OCI-M2 (cell line): Measurements from ENCODE around the gene EVPL.
"Not testable (repeated sequence)": the region's sequence is repeated elsewhere in the genome, so short reads cannot be mapped to it uniquely, and the experiment has no call there.

Experiments used
- DNase-seq: peaks from one replicate; lab custom pipeline; 2025; ENCODE audit not compliant: unreplicated experiment; lab: John Stamatoyannopoulos, UW

Gene EVPL

DNA sequence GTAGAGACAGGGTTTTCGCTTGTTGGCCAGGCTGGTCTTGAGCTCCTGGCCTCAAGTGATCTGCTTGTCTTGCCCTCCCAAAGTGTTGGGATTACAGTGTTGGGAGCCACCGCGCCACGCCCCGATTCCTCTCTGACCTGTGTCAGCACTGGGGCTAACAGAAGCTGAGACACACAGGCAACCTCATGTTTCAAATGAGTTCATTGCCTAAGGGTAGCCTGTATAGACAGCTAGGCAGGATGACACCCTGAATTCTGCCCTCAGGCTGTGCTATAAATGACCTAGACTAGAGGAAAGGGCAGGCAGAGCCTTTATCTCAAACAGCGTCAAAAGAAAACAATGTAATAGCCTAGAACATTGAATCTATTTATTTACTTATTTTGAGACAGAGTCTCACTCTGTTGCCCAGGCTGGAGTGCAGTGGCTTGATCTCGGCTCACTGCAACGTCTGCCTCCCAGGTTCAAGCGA, 28.7 kb downstream of the EVPL start:
- no peak for DNase-seq

GRCh38 chr17:75996665-75997590, 30.2 kb downstream of the EVPL start:
- DNase-seq: no peak

- no peak for DNase-seq
These were observed 31.7 kb downstream of the EVPL start for GRCh38 chr17:75995385-75995925.

GRCh38 chr17:75994802-75995370, 32.2 kb downstream of the EVPL start:
- no peak for DNase-seq

GRCh38 chr17:75991396-75991795, 35.7 kb downstream of the EVPL start:
- DNase-seq: no peak

DNA sequence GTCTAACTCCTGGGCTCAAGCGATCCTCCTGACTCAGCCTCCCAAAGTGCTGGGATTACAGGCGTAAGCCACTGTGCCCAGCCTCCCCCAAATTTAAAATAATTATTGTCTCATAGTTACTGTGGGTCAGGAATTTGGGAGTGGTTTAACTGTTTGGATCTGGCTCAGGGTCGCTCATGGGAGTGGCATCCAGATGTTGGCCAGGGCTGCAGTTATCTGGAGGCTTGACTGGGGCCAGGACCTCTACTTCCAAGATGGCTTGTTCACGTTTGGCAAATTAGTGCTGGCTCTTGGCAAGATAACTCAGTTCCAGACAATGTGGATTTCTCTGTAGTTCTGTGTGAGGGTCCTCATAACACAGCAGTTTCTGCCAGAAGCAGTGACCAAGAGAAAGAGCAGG, 40.1 kb downstream of the EVPL start:
- no peak for DNase-seq

- no peak for DNase-seq
These were observed 41.1 kb downstream of the EVPL start for GRCh38 chr17:75985986-75986385.

GRCh38 chr17:75983501-75984181, 43.5 kb downstream of the EVPL start:
- no peak for DNase-seq

GRCh38 chr17:75981019-75981615, 46.0 kb downstream of the EVPL start:
- DNase-seq: no peak

GRCh38 chr17:75980188-75981018, 46.7 kb downstream of the EVPL start:
- no peak for DNase-seq

DNA sequence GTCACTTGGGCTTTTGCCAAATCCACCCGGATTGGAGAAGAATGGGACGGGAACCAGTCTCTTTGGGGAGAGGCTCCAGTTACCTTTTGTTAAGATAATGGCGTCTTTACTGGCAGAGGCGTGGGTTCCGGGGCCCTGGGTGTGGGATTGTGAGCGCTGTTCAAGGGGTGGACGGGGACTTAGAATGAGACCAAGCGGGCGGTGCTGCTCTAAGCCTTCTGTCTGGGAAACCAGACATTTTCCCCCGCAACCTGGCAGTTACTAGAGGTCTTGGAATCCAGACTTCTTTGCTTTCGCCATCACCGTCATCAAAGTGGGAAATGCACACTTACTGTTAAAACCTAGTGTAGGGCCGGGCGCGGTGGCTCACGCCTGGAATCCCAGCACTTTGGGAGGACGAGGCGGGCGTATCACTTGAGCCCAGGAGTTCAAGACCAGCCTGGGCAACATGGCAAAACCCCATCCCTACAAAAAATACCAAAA, 47.4 kb downstream of the EVPL start:
- no peak for DNase-seq

GRCh38 chr17:75978938-75979704, 48.0 kb downstream of the EVPL start, which contains the start of the genes ACOX1 and TEN1:
Gene ACOX1 (minus strand): TSS chr17:75979166. CDS start chr17:75979073, 93 bp downstream.
Gene TEN1 (plus strand): TSS chr17:75979240. CDS start chr17:75986193, 6,953 bp downstream.
- DNase-seq: peak; percentile 75

DNA sequence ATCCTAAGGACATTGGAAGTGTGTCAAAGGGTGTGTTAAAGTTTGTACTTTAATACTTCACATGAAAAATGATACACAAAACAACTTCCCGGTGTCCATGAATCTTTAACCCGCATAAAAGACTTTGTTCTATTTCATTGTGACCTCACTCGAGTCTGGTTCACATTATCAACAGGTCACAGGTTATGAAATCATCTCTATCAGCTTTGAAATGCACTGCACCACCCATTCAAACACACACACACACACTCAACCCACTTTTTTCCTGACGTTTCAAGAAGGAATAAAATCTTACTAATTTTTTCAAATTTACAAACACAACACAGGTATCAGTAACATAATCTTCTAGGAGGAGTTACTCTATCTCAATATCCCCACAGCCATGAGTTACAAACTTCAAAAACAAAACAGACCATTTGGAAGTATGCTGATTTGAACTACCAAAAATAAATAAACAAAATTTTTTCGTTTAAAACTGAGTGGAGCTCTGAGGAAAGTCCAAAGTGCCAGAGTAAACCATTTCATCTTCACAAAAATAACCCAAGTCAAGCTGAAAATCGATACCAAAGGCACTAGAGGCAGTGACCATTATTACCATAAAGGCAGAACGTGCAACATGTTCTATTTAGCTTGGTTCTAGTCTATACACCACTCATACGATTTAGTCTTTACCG, 50.8 kb downstream of the EVPL start:
- no peak for DNase-seq

DNA sequence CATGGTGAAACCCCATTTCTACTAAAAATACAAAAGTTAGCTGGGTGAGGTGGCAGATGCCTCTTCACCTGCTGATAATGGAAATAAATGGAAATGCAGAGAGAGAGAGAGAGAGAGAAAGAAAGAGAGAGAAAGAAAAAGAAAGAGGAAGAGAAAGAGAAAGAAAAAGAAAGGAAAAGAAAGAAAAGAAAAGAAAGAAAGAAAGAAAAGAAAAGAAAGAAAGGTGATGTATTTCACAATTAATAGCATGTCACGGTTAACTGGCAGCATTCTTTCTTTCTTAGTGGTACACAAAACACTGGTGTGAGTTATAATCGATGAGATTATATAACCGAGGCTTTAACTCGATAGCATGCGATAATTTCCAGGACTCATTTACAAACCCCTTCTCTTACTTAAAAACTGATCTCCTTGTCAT, 51.3 kb downstream of the EVPL start:
- DNase-seq: no peak

DNA sequence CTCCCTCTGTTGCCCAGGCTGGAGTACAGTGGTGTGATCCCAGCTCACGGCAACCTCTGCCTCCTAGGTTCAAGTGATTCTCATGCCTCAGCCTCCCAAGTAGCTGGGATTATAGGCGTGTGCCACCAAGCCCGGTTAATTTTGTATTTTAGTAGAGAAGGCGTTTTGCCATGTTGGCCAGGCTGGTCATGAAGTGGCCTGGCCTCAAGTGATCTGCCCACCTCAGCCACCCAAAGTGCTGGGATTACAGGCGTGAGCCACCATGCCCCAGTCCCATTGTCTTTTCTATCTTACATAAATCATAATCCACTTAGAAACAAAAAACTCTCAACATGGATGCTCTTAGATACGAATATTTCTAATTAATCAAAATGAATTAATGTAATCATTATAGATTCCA, 51.9 kb downstream of the EVPL start:
- not testable (repeated sequence) for DNase-seq

DNA sequence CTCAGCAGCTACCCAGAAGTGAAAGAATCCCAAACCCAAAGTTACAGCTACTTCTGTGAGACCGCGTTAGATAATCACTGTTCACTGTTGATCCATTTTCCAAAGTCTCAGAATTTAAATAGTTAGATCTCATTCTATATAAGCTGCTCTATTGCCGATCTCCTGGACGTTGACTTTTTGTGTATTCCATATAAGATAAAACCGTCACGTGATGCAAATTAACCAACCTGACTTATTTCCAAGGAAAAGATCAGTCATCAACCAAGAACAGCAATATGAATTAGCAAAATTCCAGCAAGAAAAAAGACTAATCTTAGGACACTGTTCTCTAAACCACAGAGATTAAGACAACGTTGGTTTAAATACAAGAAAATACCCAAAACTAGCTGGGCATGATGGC, 56.5 kb downstream of the EVPL start:
- DNase-seq: no peak

DNA sequence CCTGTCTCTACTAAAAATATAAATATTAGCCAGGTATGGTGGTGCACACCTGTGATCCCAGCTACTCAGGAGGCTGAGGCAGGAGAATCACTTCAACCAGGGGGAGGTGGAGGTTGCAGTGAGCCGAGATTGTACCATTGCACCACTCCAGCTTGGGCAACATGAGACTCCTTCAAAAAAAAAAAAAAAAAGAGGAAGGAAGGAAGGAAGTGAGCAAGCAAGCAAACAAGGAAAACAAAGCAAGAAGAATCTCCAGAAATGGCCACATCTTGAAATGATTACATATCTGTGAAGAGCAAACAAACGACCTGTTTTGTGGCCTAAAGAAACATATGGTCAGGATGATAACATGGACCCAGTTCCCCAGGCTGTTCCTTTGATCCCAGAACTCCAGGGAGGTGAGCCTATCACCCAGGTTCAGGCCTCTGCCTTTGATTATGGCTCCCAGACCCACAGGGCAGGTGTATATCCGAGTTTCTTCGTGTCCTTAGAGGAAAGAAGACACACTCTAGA, 57.0 kb downstream of the EVPL start:
- peak; percentile 55 for DNase-seq

GRCh38 chr17:75969044-75969443, 58.1 kb downstream of the EVPL start:
- not testable (repeated sequence) for DNase-seq
